ENCODE results near the gene TCF7.

TCF7 gene

GRCh38 chr5:134178096-134178419, 63.6 kb downstream of the TCF7 start:
- no peak for DNase-seq (ENCODE audit: low spot score)

- DNase-seq (ENCODE audit: low spot score) = no peak
Measured at GRCh38 chr5:134183481-134183880, 69.0 kb downstream of the TCF7 start.

- DNase-seq (ENCODE audit: low spot score) = peak; percentile 69
Measured at GRCh38 chr5:134184155-134185135, 70.0 kb downstream of the TCF7 start.

GRCh38 chr5:134188092-134188491, 73.6 kb downstream of the TCF7 start:
- DNase-seq (ENCODE audit: low spot score) = no peak

- DNase-seq (ENCODE audit: low spot score) = no peak
Measured at GRCh38 chr5:134189031-134189430, 74.5 kb downstream of the TCF7 start.

- DNase-seq (ENCODE audit: low spot score) = no peak
Measured at GRCh38 chr5:134195666-134196065, 81.2 kb downstream of the TCF7 start.

All from pons (tissue), 1 donor.